Umbilical cord (tissue), 2 donors: ENCODE data around the gene PPP1R7. TPM values are rescaled to one million over a fixed set of nuclear protein-coding genes. Genes with fewer than 3 reads are reported as not detected.

Source experiments
- DNase-seq: peaks from one replicate; pipeline ENCODE4 v3.0.0-alpha.2; 2015; ENCODE audit warnings: low spot score
- total RNA-seq: library from RNA; depleted of rRNA; stranded (reverse); fragments of >200 nt; gene quantifications from one replicate; pipeline ENCODE4 v1.2.3, GENCODE V29; 2014; ENCODE audit warnings: low replicate concordance; ENCODE audit not compliant: insufficient read depth

The PPP1R7 gene
- total RNA-seq, 1 donor from 2014 or later, result 33.5 TPM

- DNase-seq, result no peak
Measured at GRCh38 chr2:241228081-241228859, 78.0 kb downstream of the PPP1R7 start.

DNA sequence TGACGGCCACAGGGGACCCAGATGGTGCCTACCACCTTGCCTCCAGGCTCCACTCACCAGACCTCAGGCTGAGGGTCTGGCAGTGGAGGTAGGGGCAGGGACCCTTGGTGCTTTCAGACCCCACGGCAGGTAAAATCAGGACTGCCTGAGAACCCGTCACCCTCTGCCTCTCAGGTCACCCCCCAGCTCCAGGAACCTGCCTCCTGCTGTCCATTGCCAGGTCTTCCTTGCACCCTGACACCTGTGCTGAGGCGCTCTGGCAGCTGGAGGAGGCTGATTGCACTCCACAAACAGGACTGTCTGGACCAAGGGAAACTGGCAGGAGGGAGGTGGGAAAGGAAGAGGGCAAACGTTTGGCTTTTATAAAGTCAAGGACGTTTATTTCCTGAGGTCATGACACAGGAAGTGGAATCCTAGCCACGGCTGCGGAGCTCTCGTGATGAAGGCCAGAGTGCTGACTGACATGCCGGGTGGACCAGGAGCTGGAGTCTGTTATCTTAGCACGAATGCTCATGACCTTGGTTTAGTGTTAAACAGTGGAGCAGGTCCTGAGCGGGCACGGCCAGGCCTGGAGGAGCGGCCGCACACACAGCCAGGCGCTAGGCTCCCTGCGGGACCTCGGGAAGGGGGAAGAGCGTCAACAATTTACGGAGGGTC lies 78.7 kb downstream of the PPP1R7 start:
- no peak for DNase-seq

- DNase-seq, result no peak
Measured at GRCh38 chr2:241229563-241230401, 79.5 kb downstream of the PPP1R7 start.

DNA sequence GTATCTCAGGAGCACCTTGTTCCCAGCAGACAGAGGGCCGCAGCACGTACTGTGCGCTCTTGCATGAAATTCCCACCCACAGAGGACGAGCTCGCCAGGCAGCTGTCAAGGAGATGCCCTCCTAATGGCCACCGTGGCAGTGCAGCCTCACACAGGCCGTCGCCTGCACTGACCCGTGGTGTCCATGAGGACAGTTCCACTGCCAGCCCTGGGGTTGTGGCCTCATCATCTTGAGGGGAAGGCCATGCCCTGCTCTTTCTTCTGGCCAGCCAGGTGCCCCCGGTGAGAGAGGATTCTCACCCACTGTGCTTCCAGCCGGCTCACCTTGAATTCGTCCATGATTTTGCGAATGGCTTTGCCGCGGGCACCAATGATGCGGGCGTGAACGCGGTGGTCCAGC lies 80.2 kb downstream of the PPP1R7 start:
- no peak for DNase-seq

DNA sequence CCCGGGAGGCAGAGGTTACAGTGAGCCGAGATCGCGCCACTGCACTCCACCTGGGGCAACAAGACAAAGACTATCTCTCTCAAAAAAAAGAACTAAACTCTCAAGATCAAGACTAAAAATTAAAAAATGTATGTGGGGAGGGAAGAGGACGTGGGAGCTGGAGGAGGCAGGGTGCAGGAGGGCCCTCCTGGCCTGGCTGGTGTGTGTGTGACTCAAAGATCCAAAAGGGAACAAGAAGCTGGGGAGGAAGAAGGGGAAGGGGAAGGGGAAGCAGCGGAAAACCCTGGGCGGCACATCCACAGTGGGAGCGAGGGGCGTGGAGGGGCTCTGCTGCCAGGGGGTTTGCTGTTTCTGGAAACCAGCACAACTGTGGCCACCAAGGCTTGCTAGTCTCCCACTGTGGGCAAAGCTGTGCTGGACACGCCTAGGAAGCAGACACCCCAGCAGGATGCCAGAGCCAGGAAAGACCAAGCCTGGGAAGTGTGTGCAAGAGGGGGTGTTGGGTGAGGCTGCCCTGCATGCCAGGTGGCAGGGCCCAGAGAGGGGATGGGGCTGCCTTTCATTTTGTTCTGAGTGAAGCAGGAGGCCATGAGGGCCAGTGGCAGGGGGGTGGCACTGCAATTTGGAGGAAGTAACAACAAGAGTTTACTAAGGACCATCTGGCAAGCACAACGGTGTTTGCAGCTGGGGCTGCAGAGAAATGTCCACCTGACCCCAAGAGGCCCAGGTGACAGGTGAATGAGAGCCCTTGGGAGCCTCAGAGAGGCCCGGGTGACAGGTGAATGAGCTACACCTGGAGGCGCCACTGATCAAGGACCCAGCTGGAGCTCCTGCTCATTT lies 82.7 kb downstream of the PPP1R7 start:
- no peak for DNase-seq

Other genes starting within 250 kb of the PPP1R7 start
- 3.1 TPM for gene CROCC2, start 244.1 kb upstream of the PPP1R7 start, total RNA-seq
- gene SNED1, start 151.8 kb upstream of the PPP1R7 start, total RNA-seq, result 3.6 TPM
- 57.1 TPM for gene MTERF4, start 48.2 kb upstream of the PPP1R7 start, total RNA-seq
- gene PASK, start 995 bp upstream of the PPP1R7 start, total RNA-seq, result 3.1 TPM
- 6.5 TPM for gene ANO7, start 38.2 kb downstream of the PPP1R7 start, total RNA-seq
- gene HDLBP, start 165.2 kb downstream of the PPP1R7 start, total RNA-seq, result 1,280 TPM
- gene SEPTIN2, start 165.5 kb downstream of the PPP1R7 start, total RNA-seq, result 370 TPM
- gene FARP2, start 205.8 kb downstream of the PPP1R7 start, total RNA-seq, result 79.2 TPM